Neural cell (in vitro differentiated cells): Measurements from ENCODE around the gene CRAMP1.

Experiments
- EP300 ChIP-seq: fragments of 450-650 bp; conservative IDR thresholded peaks from 2 replicates; pipeline ENCODE4 v1.6.1; 2014; ENCODE audit warnings: antibody characterized with exemption, mild to moderate bottlenecking, moderate library complexity; ENCODE audit not compliant: poor library complexity, severe bottlenecking
- EZH2 ChIP-seq: fragments of 200-600, 300-800 bp; shearing (Covaris generic), sonication (generic); IDR thresholded peaks from 2 replicates; pipeline ENCODE4 v1.6.1; 2014; ENCODE audit warnings: antibody characterized with exemption, low read length, borderline replicate concordance, mild to moderate bottlenecking; ENCODE audit not compliant: insufficient read depth, poor library complexity, severe bottlenecking
- POLR2AphosphoS5 ChIP-seq: IDR thresholded peaks from 2 replicates; pipeline ENCODE4 v1.6.1; 2012
- RAD21 ChIP-seq: fragments of 450-650 bp; conservative IDR thresholded peaks from 2 replicates; pipeline ENCODE4 v1.6.1; 2014; ENCODE audit warnings: antibody characterized with exemption, mild to moderate bottlenecking, moderate library complexity
- SMC3 ChIP-seq: fragments of 450-650 bp; conservative IDR thresholded peaks from 2 replicates; pipeline ENCODE4 v1.6.1; 2014; ENCODE audit warnings: antibody characterized with exemption, mild to moderate bottlenecking, moderate library complexity; ENCODE audit not compliant: poor library complexity
- TAF1 ChIP-seq: IDR thresholded peaks from 2 replicates; pipeline ENCODE4 v1.6.1; 2012; ENCODE audit warnings: low read depth
- TF ChIP-seq, protein P1 (sequence below): fragments of 450-650 bp; IDR thresholded peaks from 2 replicates; pipeline ENCODE4 v1.5.1; 2014; ENCODE audit warnings: antibody characterized with exemption, mild to moderate bottlenecking, moderate library complexity; ENCODE audit not compliant: poor library complexity, severe bottlenecking
- TF ChIP-seq, protein P2 (sequence below): IDR thresholded peaks from 2 replicates; pipeline ENCODE4 v1.6.1; 2012; ENCODE audit warnings: borderline replicate concordance

DNA sequence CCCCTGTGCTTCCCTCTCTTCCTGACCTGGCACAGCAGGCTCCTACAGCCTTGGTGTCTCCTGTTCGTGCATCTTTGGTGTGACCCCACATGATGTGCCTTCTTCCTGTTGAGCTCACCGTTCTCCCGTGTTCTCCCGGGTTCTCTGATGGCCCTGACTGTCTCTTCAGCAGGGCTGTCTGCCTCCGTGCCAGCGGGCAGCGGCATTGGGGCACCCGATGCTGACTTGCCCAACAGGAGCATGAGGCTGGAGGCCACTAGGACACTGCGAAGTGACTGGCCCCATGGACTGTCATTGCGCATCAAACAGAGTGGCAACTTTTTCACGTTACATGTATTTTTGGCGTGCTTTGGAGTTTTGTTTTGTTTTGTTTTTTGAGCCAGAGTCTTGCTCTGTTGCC lies 22.4 kb downstream of the CRAMP1 start:
- TF ChIP-seq, protein P1, sequence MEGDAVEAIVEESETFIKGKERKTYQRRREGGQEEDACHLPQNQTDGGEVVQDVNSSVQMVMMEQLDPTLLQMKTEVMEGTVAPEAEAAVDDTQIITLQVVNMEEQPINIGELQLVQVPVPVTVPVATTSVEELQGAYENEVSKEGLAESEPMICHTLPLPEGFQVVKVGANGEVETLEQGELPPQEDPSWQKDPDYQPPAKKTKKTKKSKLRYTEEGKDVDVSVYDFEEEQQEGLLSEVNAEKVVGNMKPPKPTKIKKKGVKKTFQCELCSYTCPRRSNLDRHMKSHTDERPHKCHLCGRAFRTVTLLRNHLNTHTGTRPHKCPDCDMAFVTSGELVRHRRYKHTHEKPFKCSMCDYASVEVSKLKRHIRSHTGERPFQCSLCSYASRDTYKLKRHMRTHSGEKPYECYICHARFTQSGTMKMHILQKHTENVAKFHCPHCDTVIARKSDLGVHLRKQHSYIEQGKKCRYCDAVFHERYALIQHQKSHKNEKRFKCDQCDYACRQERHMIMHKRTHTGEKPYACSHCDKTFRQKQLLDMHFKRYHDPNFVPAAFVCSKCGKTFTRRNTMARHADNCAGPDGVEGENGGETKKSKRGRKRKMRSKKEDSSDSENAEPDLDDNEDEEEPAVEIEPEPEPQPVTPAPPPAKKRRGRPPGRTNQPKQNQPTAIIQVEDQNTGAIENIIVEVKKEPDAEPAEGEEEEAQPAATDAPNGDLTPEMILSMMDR = no peak
- TF ChIP-seq POLR2AphosphoS5 (no peak), EZH2 (no peak), TAF1 (no peak), RAD21 (no peak), SMC3 (no peak), EP300 (no peak)
- TF ChIP-seq, protein P2, sequence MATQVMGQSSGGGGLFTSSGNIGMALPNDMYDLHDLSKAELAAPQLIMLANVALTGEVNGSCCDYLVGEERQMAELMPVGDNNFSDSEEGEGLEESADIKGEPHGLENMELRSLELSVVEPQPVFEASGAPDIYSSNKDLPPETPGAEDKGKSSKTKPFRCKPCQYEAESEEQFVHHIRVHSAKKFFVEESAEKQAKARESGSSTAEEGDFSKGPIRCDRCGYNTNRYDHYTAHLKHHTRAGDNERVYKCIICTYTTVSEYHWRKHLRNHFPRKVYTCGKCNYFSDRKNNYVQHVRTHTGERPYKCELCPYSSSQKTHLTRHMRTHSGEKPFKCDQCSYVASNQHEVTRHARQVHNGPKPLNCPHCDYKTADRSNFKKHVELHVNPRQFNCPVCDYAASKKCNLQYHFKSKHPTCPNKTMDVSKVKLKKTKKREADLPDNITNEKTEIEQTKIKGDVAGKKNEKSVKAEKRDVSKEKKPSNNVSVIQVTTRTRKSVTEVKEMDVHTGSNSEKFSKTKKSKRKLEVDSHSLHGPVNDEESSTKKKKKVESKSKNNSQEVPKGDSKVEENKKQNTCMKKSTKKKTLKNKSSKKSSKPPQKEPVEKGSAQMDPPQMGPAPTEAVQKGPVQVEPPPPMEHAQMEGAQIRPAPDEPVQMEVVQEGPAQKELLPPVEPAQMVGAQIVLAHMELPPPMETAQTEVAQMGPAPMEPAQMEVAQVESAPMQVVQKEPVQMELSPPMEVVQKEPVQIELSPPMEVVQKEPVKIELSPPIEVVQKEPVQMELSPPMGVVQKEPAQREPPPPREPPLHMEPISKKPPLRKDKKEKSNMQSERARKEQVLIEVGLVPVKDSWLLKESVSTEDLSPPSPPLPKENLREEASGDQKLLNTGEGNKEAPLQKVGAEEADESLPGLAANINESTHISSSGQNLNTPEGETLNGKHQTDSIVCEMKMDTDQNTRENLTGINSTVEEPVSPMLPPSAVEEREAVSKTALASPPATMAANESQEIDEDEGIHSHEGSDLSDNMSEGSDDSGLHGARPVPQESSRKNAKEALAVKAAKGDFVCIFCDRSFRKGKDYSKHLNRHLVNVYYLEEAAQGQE = no peak
